ENCODE results near the gene SMIM3.
A peak's percentile ranks its signal among the peaks of the same experiment; 100 is the strongest.

Gene SMIM3

GRCh38 chr5:150782850-150783249 is 4.3 kb downstream of the SMIM3 start:
- peaks cover 11% of the 10 kb centered on the region for H3K36me3 ChIP-seq (ENCODE audit: low read depth)
- H3K4me1 ChIP-seq (ENCODE audit: insufficient read depth, poor library complexity, severe bottlenecking) = peaks cover 54% of the 10 kb centered on the region

GRCh38 chr5:150783422-150783928 is 4.9 kb downstream of the SMIM3 start:
- Histone ChIP-seq H3K27ac (ENCODE audit: poor library complexity, severe bottlenecking) (peak overlapping the region; percentile 66), H3K36me3 (ENCODE audit: low read depth) (peaks cover 11% of the 10 kb centered on the region), H3K4me3 (ENCODE audit: severe bottlenecking) (no peak overlapping the region), H3K9me3 (ENCODE audit: severe bottlenecking) (peaks cover 3% of the 10 kb centered on the region), H3K27me3 (ENCODE audit: insufficient read depth, poor library complexity, severe bottlenecking) (no peaks in the 10 kb centered on the region), H3K4me1 (ENCODE audit: insufficient read depth, poor library complexity, severe bottlenecking) (peaks cover 50% of the 10 kb centered on the region)
- no peak for TF ChIP-seq CTCF (IDR thresholded peaks at IDR 0.05; ENCODE audit: poor library complexity, severe bottlenecking)
- ATAC-seq (ENCODE audit: low read depth) = peak; percentile 39
- DNase-seq (ENCODE audit: low spot score) = no peak

More at GRCh38 chr5:150782850-150783249, 4.3 kb downstream of the SMIM3 start:
- Histone ChIP-seq H3K9me3 (ENCODE audit: severe bottlenecking) (peaks cover 3% of the 10 kb centered on the region), H3K4me3 (ENCODE audit: severe bottlenecking) (no peak overlapping the region), H3K27ac (ENCODE audit: poor library complexity, severe bottlenecking) (peak overlapping the region; percentile 66), H3K27me3 (ENCODE audit: insufficient read depth, poor library complexity, severe bottlenecking) (no peaks in the 10 kb centered on the region)
- ATAC-seq (ENCODE audit: low read depth) (no peak), DNase-seq (ENCODE audit: low spot score) (no peak)
- no peak for TF ChIP-seq CTCF (IDR thresholded peaks at IDR 0.05; ENCODE audit: poor library complexity, severe bottlenecking)

- Histone ChIP-seq H3K4me1 (ENCODE audit: insufficient read depth, poor library complexity, severe bottlenecking) (peaks cover 57% of the 10 kb centered on the region), H3K27ac (ENCODE audit: poor library complexity, severe bottlenecking) (no peak overlapping the region), H3K27me3 (ENCODE audit: insufficient read depth, poor library complexity, severe bottlenecking) (no peaks in the 10 kb centered on the region), H3K9me3 (ENCODE audit: severe bottlenecking) (peaks cover 3% of the 10 kb centered on the region), H3K36me3 (ENCODE audit: low read depth) (peaks cover 10% of the 10 kb centered on the region), H3K4me3 (ENCODE audit: severe bottlenecking) (no peak overlapping the region)
- ATAC-seq (ENCODE audit: low read depth) (no peak), DNase-seq (ENCODE audit: low spot score) (no peak)
- no peak for TF ChIP-seq CTCF (IDR thresholded peaks at IDR 0.05; ENCODE audit: poor library complexity, severe bottlenecking)
Observed at GRCh38 chr5:150785950-150786349, 7.4 kb downstream of the SMIM3 start.

GRCh38 chr5:150786876-150787275 is 8.3 kb downstream of the SMIM3 start:
- no peak for TF ChIP-seq CTCF (IDR thresholded peaks at IDR 0.05; ENCODE audit: poor library complexity, severe bottlenecking)
- no peak overlapping the region for H3K27ac ChIP-seq (ENCODE audit: poor library complexity, severe bottlenecking)
- H3K4me1 ChIP-seq (ENCODE audit: insufficient read depth, poor library complexity, severe bottlenecking) = peaks cover 53% of the 10 kb centered on the region
- no peak for ATAC-seq (ENCODE audit: low read depth)
- no peak overlapping the region for H3K4me3 ChIP-seq (ENCODE audit: severe bottlenecking)
- peaks cover 3% of the 10 kb centered on the region for H3K9me3 ChIP-seq (ENCODE audit: severe bottlenecking)
- no peaks in the 10 kb centered on the region for H3K27me3 ChIP-seq (ENCODE audit: insufficient read depth, poor library complexity, severe bottlenecking)
- no peak for DNase-seq (ENCODE audit: low spot score)
- H3K36me3 ChIP-seq (ENCODE audit: low read depth) = peaks cover 7% of the 10 kb centered on the region; the same call in 1 of the 2 replicates

GRCh38 chr5:150787656-150788055 is 9.1 kb downstream of the SMIM3 start:
- no peak overlapping the region for H3K4me3 ChIP-seq (ENCODE audit: severe bottlenecking)
- no peaks in the 10 kb centered on the region for H3K27me3 ChIP-seq (ENCODE audit: insufficient read depth, poor library complexity, severe bottlenecking)
- peaks cover 45% of the 10 kb centered on the region for H3K4me1 ChIP-seq (ENCODE audit: insufficient read depth, poor library complexity, severe bottlenecking)
- TF ChIP-seq CTCF (IDR thresholded peaks at IDR 0.05; ENCODE audit: poor library complexity, severe bottlenecking) = no peak
- ATAC-seq (ENCODE audit: low read depth) = no peak
- H3K27ac ChIP-seq (ENCODE audit: poor library complexity, severe bottlenecking) = no peak overlapping the region
- peaks cover 7% of the 10 kb centered on the region; the same call in 1 of the 2 replicates for H3K36me3 ChIP-seq (ENCODE audit: low read depth)
- peaks cover 3% of the 10 kb centered on the region for H3K9me3 ChIP-seq (ENCODE audit: severe bottlenecking)
- DNase-seq (ENCODE audit: low spot score) = no peak
